Fibroblast of lung (primary cell): Measurements from ENCODE around the gene TKTL2.

Experiments
- CTCF ChIP-seq, 2 donors: IDR thresholded peaks in 1 of 2; conservative IDR thresholded peaks in 1 of 2; 1 replicate in 1 of 2; 2 replicates in 1 of 2; pipeline ENCODE4 v1.5.1; 2011 to 2012; ENCODE audit warnings: low read length in 2 of 2, control low read depth in 1 of 2, inconsistent platforms in 1 of 2, low read depth in 1 of 2, mild to moderate bottlenecking in 1 of 2
- EZH2 ChIP-seq: IDR thresholded peaks from 2 replicates; pipeline ENCODE4 v1.5.1; 2012; ENCODE audit warnings: low read length, control low read depth, mild to moderate bottlenecking; ENCODE audit errors: missing control alignments

DNA sequence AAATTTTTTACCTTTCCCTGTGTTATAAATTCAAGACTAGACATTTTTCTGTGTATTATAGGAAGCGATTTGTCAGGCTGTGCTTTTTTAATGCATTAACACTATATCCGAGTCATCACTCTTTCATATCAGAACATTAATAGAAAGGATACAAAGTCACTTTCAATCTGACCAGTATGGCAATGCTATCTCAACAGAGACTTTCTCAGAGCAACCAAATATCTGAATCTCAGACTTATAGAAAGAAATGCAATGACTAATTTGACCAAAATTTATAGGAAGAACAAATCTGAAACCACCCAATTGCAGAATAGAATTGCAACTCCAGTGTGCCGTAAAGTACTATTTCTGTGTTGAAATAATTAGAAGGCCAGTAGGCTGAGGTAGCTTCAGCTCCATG is 473 bp upstream of the TKTL2 start:
- TF ChIP-seq CTCF (conservative IDR thresholded peaks at IDR 0.05 in 1 of 2, IDR thresholded peaks at IDR 0.05 in 1 of 2; ENCODE audit: low read depth in 1 of 2, low read length in 2 of 2) (no peak), EZH2 (no peak)
